OCI-LY7 (cell line): Measurements from ENCODE around the gene CLDN24.

Source experiments
- EZH2phosphoT487 ChIP-seq: fragments of 200-600 bp; sonication (generic); IDR thresholded peaks from 2 replicates; pipeline ENCODE4 v1.6.1; 2018; ENCODE audit warnings: low read depth, borderline replicate concordance, mild to moderate bottlenecking, mixed run types, antibody characterized with exemption, low read length, moderate library complexity, mixed read lengths
- TF ChIP-seq, protein P1 (sequence below): fragments of 200-600 bp; sonication (generic); conservative IDR thresholded peaks from 2 replicates; pipeline ENCODE4 v1.5.1; 2014; ENCODE audit warnings: mild to moderate bottlenecking, antibody characterized with exemption, low read length, moderate library complexity, mixed read lengths

DNA sequence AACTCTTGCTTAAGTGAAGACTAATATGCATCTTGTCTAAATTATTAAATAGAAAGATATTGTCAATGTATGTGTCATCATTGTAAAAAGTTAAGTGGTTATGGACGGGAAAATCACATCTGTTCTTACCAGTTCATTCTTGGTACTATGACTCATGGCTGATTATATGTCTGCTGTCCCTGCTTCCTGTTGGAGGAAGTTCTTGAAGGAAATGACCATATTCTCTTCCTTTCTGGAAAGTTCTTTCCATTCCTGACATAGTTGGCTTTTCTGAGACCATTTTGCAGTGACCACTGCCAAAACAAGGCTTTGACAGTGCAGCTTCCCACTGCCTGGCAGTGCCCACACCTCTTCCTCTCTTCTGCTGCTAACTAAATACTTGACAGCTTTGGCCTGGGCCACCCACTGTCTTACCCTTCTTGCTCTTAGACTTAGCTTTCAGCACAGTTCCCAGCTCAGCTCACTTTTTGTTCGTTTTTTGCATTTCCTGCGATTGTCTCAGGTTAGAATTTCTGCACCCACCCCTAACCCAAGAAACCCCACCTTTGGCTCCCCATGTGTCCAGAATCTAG is 13.2 kb upstream of the CLDN24 start:
- TF ChIP-seq, protein P1, sequence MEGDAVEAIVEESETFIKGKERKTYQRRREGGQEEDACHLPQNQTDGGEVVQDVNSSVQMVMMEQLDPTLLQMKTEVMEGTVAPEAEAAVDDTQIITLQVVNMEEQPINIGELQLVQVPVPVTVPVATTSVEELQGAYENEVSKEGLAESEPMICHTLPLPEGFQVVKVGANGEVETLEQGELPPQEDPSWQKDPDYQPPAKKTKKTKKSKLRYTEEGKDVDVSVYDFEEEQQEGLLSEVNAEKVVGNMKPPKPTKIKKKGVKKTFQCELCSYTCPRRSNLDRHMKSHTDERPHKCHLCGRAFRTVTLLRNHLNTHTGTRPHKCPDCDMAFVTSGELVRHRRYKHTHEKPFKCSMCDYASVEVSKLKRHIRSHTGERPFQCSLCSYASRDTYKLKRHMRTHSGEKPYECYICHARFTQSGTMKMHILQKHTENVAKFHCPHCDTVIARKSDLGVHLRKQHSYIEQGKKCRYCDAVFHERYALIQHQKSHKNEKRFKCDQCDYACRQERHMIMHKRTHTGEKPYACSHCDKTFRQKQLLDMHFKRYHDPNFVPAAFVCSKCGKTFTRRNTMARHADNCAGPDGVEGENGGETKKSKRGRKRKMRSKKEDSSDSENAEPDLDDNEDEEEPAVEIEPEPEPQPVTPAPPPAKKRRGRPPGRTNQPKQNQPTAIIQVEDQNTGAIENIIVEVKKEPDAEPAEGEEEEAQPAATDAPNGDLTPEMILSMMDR: no peak
- no peak for TF ChIP-seq EZH2phosphoT487
